ENCODE data around the gene C1orf159. TPM values are rescaled to one million over a fixed set of nuclear protein-coding genes. Genes with fewer than 3 reads are reported as not detected.

C1orf159 gene
- total RNA-seq, 4 donors from 2014 or later, result 2.8 to 6.4 (median 5.3) TPM

DNA sequence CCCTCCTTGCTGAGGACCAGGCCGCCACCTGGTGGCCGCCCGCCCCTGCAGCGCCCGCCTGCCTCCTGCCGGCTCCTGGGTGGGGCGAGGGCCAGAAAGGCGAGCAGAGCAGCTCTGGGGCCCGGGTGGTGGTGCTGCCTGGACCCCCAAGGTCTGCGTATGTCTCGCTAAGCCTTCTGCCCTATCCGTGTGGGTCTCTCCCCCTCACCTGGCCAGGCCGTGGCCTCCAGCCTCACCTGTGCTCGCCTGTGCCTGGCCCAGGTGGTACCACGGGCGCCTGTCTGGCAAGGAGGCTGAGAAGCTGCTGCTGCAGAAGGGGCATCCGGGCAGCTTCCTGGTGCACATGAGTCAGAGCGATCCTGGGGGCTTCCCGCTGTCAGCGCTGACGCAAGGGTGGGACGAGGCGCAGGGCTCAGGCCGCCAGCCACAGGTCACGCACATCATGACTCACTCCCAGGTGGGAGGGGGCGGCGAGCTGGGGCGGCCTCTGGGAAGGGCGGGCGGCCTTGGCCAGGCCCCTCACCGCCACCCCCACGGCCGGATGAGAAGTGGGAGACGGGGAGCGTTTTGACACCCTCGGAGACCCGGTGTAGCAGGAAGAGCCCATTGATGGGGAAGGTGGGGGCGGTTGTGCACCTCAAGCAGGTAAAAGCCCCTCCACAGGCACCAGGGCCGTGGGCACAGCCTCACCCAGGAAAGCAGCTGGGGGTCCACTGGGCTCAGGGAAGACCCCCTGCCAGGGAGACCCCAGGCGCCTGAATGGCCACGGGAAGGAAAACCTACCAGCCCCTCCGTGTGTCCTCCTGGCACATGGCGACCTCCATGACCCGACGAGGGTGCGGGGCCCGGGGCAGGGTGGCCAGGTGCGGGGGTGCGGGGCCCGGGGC, 51.7 kb downstream of the C1orf159 start:
- Histone ChIP-seq H3K27ac (no peak overlapping the region), H3K4me1 (peaks cover 6 to 13% of the 10 kb centered on the region in 2 donors), H3K4me3 (no peak overlapping the region), H3K27me3 (peaks cover 62 to 66% (median 64%) of the 10 kb centered on the region in 3 donors), H3K9me3 (no peaks in the 10 kb centered on the region), H3K36me3 (no peaks in the 10 kb centered on the region)
- peak in 1 of 2 donors; percentile 43 for DNase-seq
- intact Hi-C loops (cut with DNase I; ENCODE audit: low total_unique reads), result loop anchor here (1.0 kb wide), 2 partner anchors 31 to 80 kb away; no protein-coding TSS in a partner anchor
- no peak for TF ChIP-seq POLR2A (IDR thresholded peaks at IDR 0.05)
- TF ChIP-seq, protein P1, sequence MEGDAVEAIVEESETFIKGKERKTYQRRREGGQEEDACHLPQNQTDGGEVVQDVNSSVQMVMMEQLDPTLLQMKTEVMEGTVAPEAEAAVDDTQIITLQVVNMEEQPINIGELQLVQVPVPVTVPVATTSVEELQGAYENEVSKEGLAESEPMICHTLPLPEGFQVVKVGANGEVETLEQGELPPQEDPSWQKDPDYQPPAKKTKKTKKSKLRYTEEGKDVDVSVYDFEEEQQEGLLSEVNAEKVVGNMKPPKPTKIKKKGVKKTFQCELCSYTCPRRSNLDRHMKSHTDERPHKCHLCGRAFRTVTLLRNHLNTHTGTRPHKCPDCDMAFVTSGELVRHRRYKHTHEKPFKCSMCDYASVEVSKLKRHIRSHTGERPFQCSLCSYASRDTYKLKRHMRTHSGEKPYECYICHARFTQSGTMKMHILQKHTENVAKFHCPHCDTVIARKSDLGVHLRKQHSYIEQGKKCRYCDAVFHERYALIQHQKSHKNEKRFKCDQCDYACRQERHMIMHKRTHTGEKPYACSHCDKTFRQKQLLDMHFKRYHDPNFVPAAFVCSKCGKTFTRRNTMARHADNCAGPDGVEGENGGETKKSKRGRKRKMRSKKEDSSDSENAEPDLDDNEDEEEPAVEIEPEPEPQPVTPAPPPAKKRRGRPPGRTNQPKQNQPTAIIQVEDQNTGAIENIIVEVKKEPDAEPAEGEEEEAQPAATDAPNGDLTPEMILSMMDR (IDR thresholded peaks at IDR 0.05 in 4 of 5, conservative IDR thresholded peaks at IDR 0.05 in 1 of 5), result peak; percentile 80 to 93 (median 91)
- ATAC-seq, result peak in 1 of 2 donors; percentile 39
- in situ Hi-C loops (cut with MboI; ENCODE audit: low sequenced_read_pairs in 4 of 4), result loop anchor here in 2 of 4 donors (10.0 kb wide), 1 partner anchor 79 kb away; the partner anchor contains the start of gene PERM1 (in 2 of the 2)

DNA sequence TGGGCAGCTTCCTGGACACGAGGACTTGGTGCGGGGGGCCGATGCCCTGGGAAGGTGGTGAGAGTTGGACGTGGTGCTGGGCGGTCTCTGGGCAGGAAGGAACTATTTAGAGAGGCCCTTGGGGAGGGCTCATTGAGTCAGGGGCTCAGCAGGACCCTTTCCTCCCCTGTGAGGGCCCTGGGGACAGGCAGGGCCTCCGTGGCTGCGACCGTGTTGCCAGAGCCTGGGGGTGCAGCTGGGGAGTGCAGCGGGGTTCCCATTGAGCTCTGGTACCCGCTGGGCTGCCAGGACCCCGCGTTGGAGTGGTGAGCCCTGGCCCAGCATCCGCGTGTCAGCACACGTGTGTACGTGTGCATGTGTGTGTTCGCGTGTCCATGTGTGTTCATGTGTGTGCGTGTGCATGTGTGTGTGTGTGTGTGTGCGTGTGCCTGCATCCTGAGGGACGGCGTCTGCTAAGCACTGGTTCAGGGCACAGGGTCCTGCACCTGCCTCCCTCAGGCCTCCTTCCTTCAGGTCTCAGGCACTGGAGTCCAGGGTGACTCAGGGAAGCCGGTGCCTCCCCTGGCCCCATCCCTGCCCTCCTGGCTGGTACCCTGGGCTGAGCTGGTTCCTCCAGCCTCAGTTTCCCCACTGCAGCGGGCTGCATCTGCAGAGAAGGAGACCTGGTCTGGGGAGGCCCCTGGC, 52.5 kb downstream of the C1orf159 start:
- H3K36me3 ChIP-seq, result no peaks in the 10 kb centered on the region
- no peak for TF ChIP-seq POLR2A (IDR thresholded peaks at IDR 0.05)
- TF ChIP-seq, protein P1 (IDR thresholded peaks at IDR 0.05 in 4 of 5, conservative IDR thresholded peaks at IDR 0.05 in 1 of 5), result no peak
- H3K27me3 ChIP-seq, result peaks cover 63 to 68% (median 63%) of the 10 kb centered on the region in 3 donors
- ATAC-seq (no peak), DNase-seq (no peak)
- in situ Hi-C loops (cut with MboI; ENCODE audit: low sequenced_read_pairs in 4 of 4), result loop anchor here in 2 of 4 donors (10.0 kb wide), 1 partner anchor 79 kb away; the partner anchor contains the start of gene PERM1 (in 2 of the 2)
- no peak overlapping the region for H3K4me3 ChIP-seq
- H3K4me1 ChIP-seq, result peaks cover 10 to 18% of the 10 kb centered on the region in 2 donors
- no peaks in the 10 kb centered on the region for H3K9me3 ChIP-seq
- intact Hi-C loops (cut with DNase I; ENCODE audit: low total_unique reads), result loop anchor here (1.0 kb wide), 1 partner anchor 30 kb away; no protein-coding TSS in a partner anchor
- no peak overlapping the region for H3K27ac ChIP-seq

DNA sequence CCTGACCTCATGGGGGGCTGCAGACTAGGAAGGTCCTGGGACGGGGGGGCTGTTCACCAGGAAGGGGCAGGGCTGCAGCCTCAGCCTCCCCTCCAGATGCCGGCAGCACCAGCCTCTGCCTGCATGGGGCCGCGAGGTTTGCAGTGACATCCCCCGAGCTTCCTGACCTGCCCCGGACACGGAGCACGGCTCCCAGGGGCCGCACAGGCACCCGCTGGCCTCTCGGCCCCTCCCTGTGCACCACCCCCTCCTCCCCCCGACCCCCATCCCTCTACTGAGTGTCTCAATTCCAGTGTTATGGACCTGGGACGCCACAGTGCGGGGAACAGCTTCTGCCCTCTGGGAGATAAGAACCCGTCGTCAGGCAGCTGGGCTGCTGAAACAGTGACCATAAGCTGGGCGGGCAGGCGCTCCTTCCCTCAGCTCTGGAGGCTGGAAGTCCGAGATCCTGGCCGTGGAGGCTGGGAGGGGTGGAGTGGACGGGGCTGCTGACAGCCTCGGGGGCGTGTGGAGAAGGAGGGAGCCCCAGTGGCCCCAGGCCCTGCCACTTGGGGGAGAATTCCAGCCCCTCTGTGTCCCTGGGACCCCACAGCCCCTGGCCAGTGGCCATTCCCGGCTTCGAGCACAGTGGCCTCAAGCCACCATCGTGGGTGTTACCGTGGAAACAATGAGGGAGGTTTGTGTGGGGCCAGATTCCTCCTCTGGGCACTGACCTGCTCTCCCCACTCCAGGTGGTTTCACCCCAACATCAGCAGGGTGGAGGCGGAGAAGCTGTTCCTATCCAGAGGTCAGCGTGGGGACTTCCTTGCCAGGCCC, 53.3 kb downstream of the C1orf159 start:
- no peak overlapping the region for H3K27ac ChIP-seq
- no peak overlapping the region for H3K4me3 ChIP-seq
- TF ChIP-seq, protein P1 (IDR thresholded peaks at IDR 0.05 in 4 of 5, conservative IDR thresholded peaks at IDR 0.05 in 1 of 5), result no peak
- TF ChIP-seq POLR2A (IDR thresholded peaks at IDR 0.05), result no peak
- H3K4me1 ChIP-seq, result peaks cover 10 to 18% of the 10 kb centered on the region in 2 donors
- H3K9me3 ChIP-seq, result no peaks in the 10 kb centered on the region
- in situ Hi-C loops (cut with MboI; ENCODE audit: low sequenced_read_pairs in 4 of 4) (loop anchor here in 2 of 4 donors (10.0 kb wide), 1 partner anchor 78 kb away; the partner anchor contains the start of gene PERM1 (in 2 of the 2)), intact Hi-C loops (cut with DNase I; ENCODE audit: low total_unique reads) (loop anchor here (1.0 kb wide), 1 partner anchor 29 kb away; no protein-coding TSS in a partner anchor)
- H3K36me3 ChIP-seq, result no peaks in the 10 kb centered on the region
- ATAC-seq (no peak), DNase-seq (no peak)
- H3K27me3 ChIP-seq, result peaks cover 60 to 66% (median 60%) of the 10 kb centered on the region in 3 donors

All from gastrocnemius medialis (tissue), 4 donors.